Mammary epithelial cell (primary cell): ENCODE measurements around the gene NRL.

Source experiments
- CTCF ChIP-seq, 2 donors: IDR thresholded peaks in 1 of 2; conservative IDR thresholded peaks in 1 of 2; 2 replicates each; pipeline ENCODE4 v1.5.1; 2011 to 2012; ENCODE audit warnings: inconsistent platforms in 2 of 2, low read length in 2 of 2, mild to moderate bottlenecking in 2 of 2, control low read depth in 1 of 2, low read depth in 1 of 2; ENCODE audit not compliant: insufficient read depth in 1 of 2; ENCODE audit errors: extremely low read depth in 1 of 2
- EZH2 ChIP-seq: IDR thresholded peaks from 2 replicates; pipeline ENCODE4 v1.6.1; 2012; ENCODE audit warnings: low read length, inconsistent platforms, borderline replicate concordance

GRCh38 chr14:24157331-24157730 is 42.6 kb upstream of the NRL start:
- no peak for TF ChIP-seq CTCF (conservative IDR thresholded peaks at IDR 0.05 in 1 of 2, IDR thresholded peaks at IDR 0.05 in 1 of 2; ENCODE audit: extremely low read depth in 1 of 2, insufficient read depth in 1 of 2, low read depth in 1 of 2, low read length in 2 of 2)
- no peak for TF ChIP-seq EZH2
